GM12891 (cell line): ENCODE results near the gene NF1.
"Not testable (repeated sequence)": the region's sequence is repeated elsewhere in the genome, so short reads cannot be mapped to it uniquely, and the experiment has no call there.

Source experiments
- POLR2A ChIP-seq: IDR thresholded peaks from 2 replicates; pipeline ENCODE4 v1.6.1; 2011; ENCODE audit warnings: low read depth, low read length, control low read depth
- TAF1 ChIP-seq: IDR thresholded peaks from 2 replicates; pipeline ENCODE4 v1.6.1; 2011; ENCODE audit warnings: low read depth, low read length, control low read depth

- TF ChIP-seq POLR2A, TAF1: not testable (repeated sequence)
Observed at GRCh38 chr17:31312223-31312622, 217.4 kb downstream of the NF1 start.
